PC-3 (cell line): ENCODE results near the gene CA7.

Experiments used
- CTCF ChIP-seq: fragments of 300-600 bp; sonication (generic); conservative IDR thresholded peaks from 2 replicates; pipeline ENCODE4 v1.5.1; 2017; ENCODE audit warnings: antibody characterized with exemption, low read depth, mild to moderate bottlenecking, low read length
- EZH2 ChIP-seq: fragments of 300-600 bp; sonication (generic); IDR thresholded peaks from one replicate; pipeline ENCODE4 v1.6.1; 2017; ENCODE audit warnings: antibody characterized with exemption, mild to moderate bottlenecking, low read length; ENCODE audit not compliant: unreplicated experiment

GRCh38 chr16:66856801-66857200, 12.6 kb downstream of the CA7 start:
- TF ChIP-seq CTCF = no peak
- no peak for TF ChIP-seq EZH2
